Tibial artery (tissue), 4 donors: Measurements from ENCODE around the gene C12orf76.
"Not testable (repeated sequence)": the region's sequence is repeated elsewhere in the genome, so short reads cannot be mapped to it uniquely, and the experiment has no call there.

Experiments used
- DNase-seq, 2 donors: peaks; one replicate each; pipeline ENCODE4 v3.0.0-alpha.2; 2019
- H3K27ac ChIP-seq, 2 donors: fragments of 200-600 bp; sonication (generic) in 1 of 2; 1 replicate in 1 of 2; 2 replicates in 1 of 2; pipeline ENCODE4 v1.5.1; 2018 to 2019; ENCODE audit warnings: mild to moderate bottlenecking in 1 of 2
- H3K27me3 ChIP-seq, 2 donors: fragments of 200-600 bp; sonication (generic) in 1 of 2; one replicate each; pipeline versions ENCODE4 v1.5.1 to v1.6.0; 2016 to 2019
- H3K36me3 ChIP-seq, 3 donors: fragments of 200-600 bp; sonication (generic) in 2 of 3; one replicate each; pipeline ENCODE4 v1.5.1; 2016 to 2019; ENCODE audit warnings: mild to moderate bottlenecking in 2 of 3
- H3K4me1 ChIP-seq, 4 donors: fragments of 200-600 bp; sonication (generic) in 2 of 4; 1 replicate in 3 of 4; 2 replicates in 1 of 4; pipeline ENCODE4 v1.5.1; 2016 to 2019
- H3K4me3 ChIP-seq, 2 donors: fragments of 200-600 bp; sonication (generic) in 1 of 2; 1 replicate in 1 of 2; 2 replicates in 1 of 2; pipeline ENCODE4 v1.5.1; 2018 to 2019; ENCODE audit warnings: mild to moderate bottlenecking in 2 of 2
- H3K9me3 ChIP-seq, 3 donors: fragments of 200-600 bp; sonication (generic) in 1 of 3; one replicate each; pipeline ENCODE4 v1.5.1; 2016 to 2019
- CTCF ChIP-seq, 2 experiments: fragments of 200-600 bp in 1 of 2; fragments of 450-650 bp in 1 of 2; IDR thresholded peaks; one replicate each; pipeline ENCODE4 v1.5.1; 2017 to 2019; ENCODE audit warnings: antibody characterized with exemption in 2 of 2, mild to moderate bottlenecking in 1 of 2, moderate library complexity in 1 of 2
- intact Hi-C: fragments of 100-400 bp; cut with DNase I; formaldehyde crosslinking; loops from one replicate; pipeline ENCODE4 v1.15.0; 2023; ENCODE audit warnings: low total_unique reads

C12orf76 gene

GRCh38 chr12:110050927-110051326, 2.6 kb upstream of the C12orf76 start:
- H3K4me3 ChIP-seq = no peak overlapping the region
- no peak for DNase-seq
- no peak overlapping the region for H3K27ac ChIP-seq
- intact Hi-C loops = no loop called here
- no peaks in the 10 kb centered on the region for H3K9me3 ChIP-seq
- H3K36me3 ChIP-seq = no peaks in the 10 kb centered on the region
- no peak for TF ChIP-seq CTCF (IDR thresholded peaks at IDR 0.05)
- peaks cover 5 to 24% (median 16%) of the 10 kb centered on the region in 4 donors for H3K4me1 ChIP-seq
- no peaks in the 10 kb centered on the region for H3K27me3 ChIP-seq

- H3K36me3 ChIP-seq, H3K27ac ChIP-seq, H3K4me3 ChIP-seq, intact Hi-C loops, H3K9me3 ChIP-seq, DNase-seq, H3K27me3 ChIP-seq: not testable (repeated sequence)
- peaks cover 5 to 24% (median 16%) of the 10 kb centered on the region in 4 donors for H3K4me1 ChIP-seq
Observed at GRCh38 chr12:110049666-110050065, 1.3 kb upstream of the C12orf76 start.

GRCh38 chr12:110049034-110049433, 712 bp upstream of the C12orf76 start:
- H3K4me1 ChIP-seq = peaks cover 5 to 24% (median 16%) of the 10 kb centered on the region in 4 donors
- peak overlapping the region; percentile 55 to 71 for H3K27ac ChIP-seq

GRCh38 chr12:110047297-110047940, 903 bp downstream of the C12orf76 start:
- Histone ChIP-seq H3K4me1 (peaks cover 5 to 32% (median 17%) of the 10 kb centered on the region in 4 donors), H3K27ac (peak overlapping the region; percentile 55 to 71)

More at GRCh38 chr12:110049034-110049433, 712 bp upstream of the C12orf76 start:
- H3K36me3 ChIP-seq, intact Hi-C loops, DNase-seq, H3K9me3 ChIP-seq, H3K27me3 ChIP-seq: not testable (repeated sequence)
- peak overlapping the region; percentile 63 to 84 for H3K4me3 ChIP-seq

GRCh38 chr12:110046451-110047187, 1.7 kb downstream of the C12orf76 start:
- Histone ChIP-seq H3K9me3 (no peaks in the 10 kb centered on the region), H3K27me3 (no peaks in the 10 kb centered on the region), H3K36me3 (peaks cover 8 to 9% (median 9%) of the 10 kb centered on the region in 3 donors), H3K4me3 (no peak overlapping the region), H3K27ac (no peak overlapping the region), H3K4me1 (peaks cover 5 to 32% (median 17%) of the 10 kb centered on the region in 4 donors)
- TF ChIP-seq CTCF (IDR thresholded peaks at IDR 0.05) = no peak
- intact Hi-C loops = no loop called here
- no peak for DNase-seq

More at GRCh38 chr12:110047297-110047940, 903 bp downstream of the C12orf76 start:
- intact Hi-C loops = no loop called here
- Histone ChIP-seq H3K9me3 (no peaks in the 10 kb centered on the region), H3K36me3 (peaks cover 0 to 1% (median 1%) of the 10 kb centered on the region in 3 donors), H3K27me3 (no peaks in the 10 kb centered on the region), H3K4me3 (peak overlapping the region; percentile 63 to 84)
- no peak for TF ChIP-seq CTCF (IDR thresholded peaks at IDR 0.05)
- no peak for DNase-seq

- peaks cover 12 to 28% (median 21%) of the 10 kb centered on the region in 3 donors for H3K36me3 ChIP-seq
- no peak overlapping the region for H3K27ac ChIP-seq
- intact Hi-C loops = no loop called here
Observed at GRCh38 chr12:110042264-110042663, 6.1 kb downstream of the C12orf76 start.

More at GRCh38 chr12:110042264-110042663, 6.1 kb downstream of the C12orf76 start:
- Histone ChIP-seq H3K27me3 (no peaks in the 10 kb centered on the region), H3K9me3 (no peaks in the 10 kb centered on the region), H3K4me3 (no peak overlapping the region), H3K4me1 (peaks cover 4 to 44% (median 22%) of the 10 kb centered on the region in 4 donors)
- TF ChIP-seq CTCF (IDR thresholded peaks at IDR 0.05) = no peak
- DNase-seq = no peak
